T-helper 2 cell treated with Interferon-gamma antibody and Interleukin-4, amounts not matched to agents 5 μg/mL and 100 μg/mL, for 36 hours (primary cell): Measurements from ENCODE around the gene PHF13.
"Not testable (repeated sequence)": the region's sequence is repeated elsewhere in the genome, so short reads cannot be mapped to it uniquely, and the experiment has no call there.

ENCODE experiments used
- DNase-seq: peaks from one replicate; pipeline ENCODE4 v3.0.0; 2021; ENCODE audit warnings: low spot score
- H3K27ac Mint-ChIP-seq: one replicate; pipeline ENCODE4 v1.8.0; 2021; ENCODE audit warnings: mild to moderate bottlenecking, mixed read lengths
- H3K27me3 Mint-ChIP-seq: one replicate; pipeline ENCODE4 v1.8.0; 2021; ENCODE audit warnings: low read depth, mixed read lengths
- H3K36me3 Mint-ChIP-seq: one replicate; pipeline ENCODE4 v1.8.0; 2021; ENCODE audit warnings: low read depth, mixed read lengths
- H3K4me1 Mint-ChIP-seq: one replicate; pipeline ENCODE4 v1.8.0; 2021; ENCODE audit warnings: low read depth, mixed read lengths
- H3K4me3 Mint-ChIP-seq: one replicate; pipeline ENCODE4 v1.8.0; 2022; ENCODE audit warnings: mild to moderate bottlenecking, moderate library complexity, mixed read lengths
- H3K9me3 Mint-ChIP-seq: one replicate; pipeline ENCODE4 v1.8.0; 2021; ENCODE audit warnings: mixed read lengths

PHF13 gene

GRCh38 chr1:6636778-6637177, 23.2 kb downstream of the PHF13 start:
- not testable (repeated sequence) for H3K27me3 Mint-ChIP-seq, H3K4me1 Mint-ChIP-seq, H3K9me3 Mint-ChIP-seq, H3K27ac Mint-ChIP-seq, H3K4me3 Mint-ChIP-seq, DNase-seq
- H3K36me3 Mint-ChIP-seq: peaks cover 26% of the 10 kb centered on the region

GRCh38 chr1:6637770-6638169, 24.2 kb downstream of the PHF13 start:
- H3K4me1 Mint-ChIP-seq: no peaks in the 10 kb centered on the region
- H3K27ac Mint-ChIP-seq: no peak overlapping the region
- no peaks in the 10 kb centered on the region for H3K27me3 Mint-ChIP-seq
- no peak overlapping the region for H3K4me3 Mint-ChIP-seq
- peaks cover 31% of the 10 kb centered on the region for H3K36me3 Mint-ChIP-seq
- no peaks in the 10 kb centered on the region for H3K9me3 Mint-ChIP-seq
- DNase-seq: no peak

GRCh38 chr1:6638226-6638625, 24.7 kb downstream of the PHF13 start:
- Mint-ChIP-seq H3K27ac (no peak overlapping the region), H3K27me3 (no peaks in the 10 kb centered on the region), H3K4me1 (no peaks in the 10 kb centered on the region), H3K36me3 (peaks cover 31% of the 10 kb centered on the region), H3K9me3 (no peaks in the 10 kb centered on the region), H3K4me3 (no peak overlapping the region)
- DNase-seq: no peak

- H3K4me1 Mint-ChIP-seq, H3K27me3 Mint-ChIP-seq, H3K9me3 Mint-ChIP-seq, H3K27ac Mint-ChIP-seq, DNase-seq, H3K4me3 Mint-ChIP-seq: not testable (repeated sequence)
- H3K36me3 Mint-ChIP-seq: peaks cover 24% of the 10 kb centered on the region
Measured at GRCh38 chr1:6640867-6641266, 27.3 kb downstream of the PHF13 start.

- no peaks in the 10 kb centered on the region for H3K4me1 Mint-ChIP-seq
- H3K4me3 Mint-ChIP-seq: no peak overlapping the region
- no peaks in the 10 kb centered on the region for H3K27me3 Mint-ChIP-seq
- H3K36me3 Mint-ChIP-seq: peaks cover 13% of the 10 kb centered on the region
- H3K9me3 Mint-ChIP-seq: no peaks in the 10 kb centered on the region
- no peak overlapping the region for H3K27ac Mint-ChIP-seq
- DNase-seq: no peak
Measured at GRCh38 chr1:6645018-6645417, 31.5 kb downstream of the PHF13 start.

GRCh38 chr1:6646499-6647148, 33.1 kb downstream of the PHF13 start:
- Mint-ChIP-seq H3K36me3 (peaks cover 13% of the 10 kb centered on the region), H3K27ac (no peak overlapping the region), H3K9me3 (no peaks in the 10 kb centered on the region), H3K4me1 (no peaks in the 10 kb centered on the region), H3K27me3 (no peaks in the 10 kb centered on the region), H3K4me3 (no peak overlapping the region)
- DNase-seq: no peak

GRCh38 chr1:6648556-6648955, 35.0 kb downstream of the PHF13 start:
- H3K27me3 Mint-ChIP-seq: no peaks in the 10 kb centered on the region
- H3K36me3 Mint-ChIP-seq: peaks cover 6% of the 10 kb centered on the region
- DNase-seq: no peak

GRCh38 chr1:6651909-6652308, 38.4 kb downstream of the PHF13 start:
- H3K27ac Mint-ChIP-seq: no peak overlapping the region
- no peaks in the 10 kb centered on the region for H3K9me3 Mint-ChIP-seq
- no peak overlapping the region for H3K4me3 Mint-ChIP-seq
- no peaks in the 10 kb centered on the region for H3K27me3 Mint-ChIP-seq
- H3K4me1 Mint-ChIP-seq: no peaks in the 10 kb centered on the region
- peaks cover 3% of the 10 kb centered on the region for H3K36me3 Mint-ChIP-seq
- DNase-seq: no peak

More at GRCh38 chr1:6648556-6648955, 35.0 kb downstream of the PHF13 start:
- H3K4me1 Mint-ChIP-seq: no peaks in the 10 kb centered on the region
- H3K9me3 Mint-ChIP-seq: no peaks in the 10 kb centered on the region
- no peak overlapping the region for H3K4me3 Mint-ChIP-seq
- H3K27ac Mint-ChIP-seq: no peak overlapping the region

- no peak overlapping the region for H3K27ac Mint-ChIP-seq
- peaks cover 3% of the 10 kb centered on the region for H3K36me3 Mint-ChIP-seq
- H3K4me1 Mint-ChIP-seq: no peaks in the 10 kb centered on the region
- no peaks in the 10 kb centered on the region for H3K9me3 Mint-ChIP-seq
- DNase-seq: no peak
- H3K4me3 Mint-ChIP-seq: no peak overlapping the region
- no peaks in the 10 kb centered on the region for H3K27me3 Mint-ChIP-seq
Measured at GRCh38 chr1:6652986-6653385, 39.5 kb downstream of the PHF13 start.

- no peak overlapping the region for H3K27ac Mint-ChIP-seq
- no peak for DNase-seq
- no peaks in the 10 kb centered on the region for H3K27me3 Mint-ChIP-seq
- no peak overlapping the region for H3K4me3 Mint-ChIP-seq
- H3K4me1 Mint-ChIP-seq: no peaks in the 10 kb centered on the region
- H3K36me3 Mint-ChIP-seq: peaks cover 3% of the 10 kb centered on the region
- no peaks in the 10 kb centered on the region for H3K9me3 Mint-ChIP-seq
Measured at GRCh38 chr1:6653436-6654290, 40.1 kb downstream of the PHF13 start.

GRCh38 chr1:6657138-6657537, 43.6 kb downstream of the PHF13 start:
- H3K4me1 Mint-ChIP-seq: peaks cover 1% of the 10 kb centered on the region
- no peaks in the 10 kb centered on the region for H3K27me3 Mint-ChIP-seq
- no peak overlapping the region for H3K27ac Mint-ChIP-seq
- no peak overlapping the region for H3K4me3 Mint-ChIP-seq
- H3K9me3 Mint-ChIP-seq: no peaks in the 10 kb centered on the region
- peaks cover 3% of the 10 kb centered on the region for H3K36me3 Mint-ChIP-seq
- no peak for DNase-seq

GRCh38 chr1:6658359-6659060, 45.0 kb downstream of the PHF13 start:
- no peak overlapping the region for H3K4me3 Mint-ChIP-seq
- peaks cover 3% of the 10 kb centered on the region for H3K36me3 Mint-ChIP-seq
- no peak for DNase-seq
- no peaks in the 10 kb centered on the region for H3K9me3 Mint-ChIP-seq
- H3K27ac Mint-ChIP-seq: no peak overlapping the region
- no peaks in the 10 kb centered on the region for H3K27me3 Mint-ChIP-seq
- peaks cover 1% of the 10 kb centered on the region for H3K4me1 Mint-ChIP-seq

GRCh38 chr1:6660415-6661049, 47.0 kb downstream of the PHF13 start:
- H3K27ac Mint-ChIP-seq: no peak overlapping the region
- H3K4me1 Mint-ChIP-seq: peaks cover 1% of the 10 kb centered on the region
- no peaks in the 10 kb centered on the region for H3K27me3 Mint-ChIP-seq
- H3K36me3 Mint-ChIP-seq: peaks cover 7% of the 10 kb centered on the region
- H3K9me3 Mint-ChIP-seq: no peaks in the 10 kb centered on the region
- DNase-seq: no peak
- H3K4me3 Mint-ChIP-seq: no peak overlapping the region

GRCh38 chr1:6662468-6662867, 48.9 kb downstream of the PHF13 start:
- H3K4me1 Mint-ChIP-seq, H3K4me3 Mint-ChIP-seq, H3K9me3 Mint-ChIP-seq, H3K27ac Mint-ChIP-seq, DNase-seq, H3K27me3 Mint-ChIP-seq: not testable (repeated sequence)
- H3K36me3 Mint-ChIP-seq: peaks cover 10% of the 10 kb centered on the region
